Melanocyte of skin (primary cell): ENCODE results near the gene FNTB. TPM values are rescaled to one million over a fixed set of nuclear protein-coding genes. Genes with fewer than 3 reads are reported as not detected.

ENCODE experiments used
- small RNA-seq, 2 donors: library from RNA; depleted of rRNA; stranded (forward); fragments of <200 nt; gene quantifications; one replicate each; pipeline ENCODE3, GENCODE V24; 2012
- total RNA-seq, 2 donors: library from RNA; depleted of rRNA; stranded (reverse); fragments of >200 nt; gene quantifications; 2 replicates each; pipeline ENCODE4 v1.2.3, GENCODE V29; 2012

Gene FNTB
- total RNA-seq, result 10 to 100 TPM; 25.8 to 50.3 TPM

DNA sequence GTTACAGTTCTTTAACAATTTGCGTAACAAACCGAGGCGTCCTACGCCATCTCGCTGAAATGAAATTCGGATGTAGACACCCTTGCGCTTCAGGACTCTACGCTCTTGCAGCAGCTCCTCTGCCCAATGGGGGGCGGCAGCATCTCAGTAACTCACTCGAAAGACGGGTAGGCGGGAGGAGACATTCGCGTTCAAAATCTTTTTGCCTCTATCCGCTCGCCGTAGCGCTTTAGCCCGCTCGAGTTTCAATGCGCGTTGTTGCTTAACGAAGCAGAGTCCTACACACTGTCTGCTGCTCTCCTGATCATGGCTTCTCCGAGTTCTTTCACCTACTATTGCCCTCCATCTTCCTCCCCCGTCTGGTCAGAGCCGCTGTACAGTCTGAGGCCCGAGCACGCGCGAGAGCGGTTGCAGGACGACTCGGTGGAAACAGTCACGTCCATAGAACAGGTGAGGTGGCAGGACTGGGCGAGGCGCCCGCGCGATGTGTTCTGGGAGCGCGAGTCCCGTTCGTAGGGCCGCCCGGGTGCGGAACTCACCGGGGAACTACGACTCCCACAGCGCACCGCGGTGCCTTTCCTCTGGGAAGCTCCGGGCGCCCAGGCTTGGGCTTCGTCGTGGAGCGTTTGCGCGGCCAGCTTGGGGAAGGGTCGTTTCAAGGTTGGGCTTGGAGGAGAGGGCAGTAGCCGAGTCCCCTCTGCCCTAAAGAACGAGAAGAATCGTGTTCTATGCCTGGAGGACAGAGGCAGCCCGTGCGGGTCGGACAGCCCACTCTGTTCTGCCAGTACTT lies at the start of gene FNTB:
Gene FNTB, plus strand, starts transcription at position 248 of the 790 bp plus-strand sequence. Its CDS starts 59 bp downstream, at position 307.

GRCh38 chr14:64942531-64943111 lies 44.1 kb upstream of the FNTB start, which contains the start of gene GPX2:
GPX2 (minus strand) TSS chr14:64942745; CDS start chr14:64942726, 19 bp downstream.

DNA sequence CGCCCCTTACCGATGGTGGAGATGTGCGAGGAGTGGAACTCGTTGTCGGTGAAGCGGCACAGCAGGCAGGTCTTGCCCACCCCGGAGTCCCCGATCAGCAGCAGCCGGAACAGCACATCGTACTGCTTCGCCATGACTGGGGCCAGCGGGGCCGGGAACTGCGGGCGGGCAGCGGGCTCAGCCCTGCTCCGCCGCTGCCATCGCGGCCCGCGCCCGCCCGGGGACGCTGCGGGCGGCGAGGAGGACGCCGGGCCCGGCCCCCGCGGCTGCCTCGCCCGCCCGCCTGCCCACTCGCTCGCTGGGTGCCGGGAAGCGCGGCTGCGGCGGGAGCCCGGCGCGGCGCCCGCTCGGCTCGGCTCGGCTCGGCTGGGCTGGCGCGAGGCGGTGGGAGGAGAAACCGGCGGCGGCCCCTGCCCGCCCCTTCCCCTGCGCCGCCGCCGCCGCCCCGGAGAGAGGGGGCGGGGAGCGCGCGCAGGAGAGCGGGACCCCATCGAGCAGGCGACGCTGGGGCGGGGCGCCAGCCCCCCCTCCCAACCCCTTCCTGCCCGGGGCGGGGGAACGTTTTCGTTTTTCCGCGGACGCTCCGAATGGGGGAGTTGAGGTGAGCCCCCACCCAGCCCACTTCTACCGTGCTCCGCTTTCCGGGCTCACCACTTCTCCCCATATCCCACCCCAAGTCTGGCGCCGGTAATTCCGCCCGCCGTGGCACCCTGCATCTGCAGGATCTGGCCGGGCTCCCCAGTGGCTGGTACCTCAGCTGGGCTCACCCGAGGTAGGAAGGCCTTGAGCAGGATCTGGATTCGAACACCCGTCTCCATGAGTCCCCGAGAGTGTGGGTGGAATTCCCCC lies 14.5 kb upstream of the FNTB start, which contains the start of gene RAB15:
Gene RAB15, minus strand, starts transcription at position 394 of the 849 bp plus-strand sequence. Its CDS starts 260 bp downstream, at position 134.

GRCh38 chr14:65102441-65103149 lies 115.9 kb downstream of the FNTB start, which contains the start of gene MAX:
MAX (minus strand) TSS chr14:65102517; CDS start chr14:65102339, 178 bp downstream.

Small RNA genes lying within 50 kb of the gene (small RNA-seq; reads per million reads assigned to genes)
- 0.23 to 0.26 reads per million in 2 donors for gene MIR4706

Other genes starting within 250 kb of the FNTB start
- gene SPTB, start 107.0 kb upstream of the FNTB start, total RNA-seq, result under 1 TPM in 1 of 2 donors, not detected in 1; under 0.01 TPM
- 10 to 100 TPM; 47.0 to 55.1 TPM for gene CHURC1, start 72.4 kb upstream of the FNTB start, total RNA-seq
- not detected for gene GPX2, start 44.1 kb upstream of the FNTB start, total RNA-seq
- gene RAB15, start 14.6 kb upstream of the FNTB start, total RNA-seq, result 1 to 10 TPM; 3.4 to 10.0 TPM
- gene MAX, start 115.6 kb downstream of the FNTB start, total RNA-seq, result 100 to 1,000 TPM in 1 of 2 donors, 10 to 100 TPM in 1; 93.3 to 106 TPM